ENCODE results near the gene KDM8.
"Not testable (repeated sequence)": the region's sequence is repeated elsewhere in the genome, so short reads cannot be mapped to it uniquely, and the experiment has no call there.

KDM8 gene

DNA sequence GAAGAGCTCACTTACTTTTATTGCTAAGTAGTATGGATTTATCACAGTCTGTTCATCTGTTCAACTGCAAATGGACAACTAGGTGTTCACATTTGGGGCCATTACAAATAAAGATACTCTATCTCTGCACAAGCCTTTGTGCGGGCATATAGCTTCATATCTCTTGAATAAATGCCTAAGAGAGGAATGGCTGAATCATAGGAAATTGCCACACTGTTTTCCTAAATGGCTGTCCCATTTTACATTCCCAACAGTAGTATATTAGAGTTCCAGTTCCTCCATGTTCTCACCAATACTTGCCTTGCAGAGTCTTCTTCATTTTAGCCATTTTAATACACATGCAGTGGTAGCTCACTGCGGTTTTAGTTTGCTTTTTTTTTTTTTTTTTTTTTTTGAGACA is 44.7 kb downstream of the KDM8 start:
- H3K4me3 ChIP-seq (ENCODE audit: low read depth, low read length): no peak overlapping the region
- TF ChIP-seq CTCF (IDR thresholded peaks at IDR 0.05; ENCODE audit: low read depth, low read length, missing control alignments): no peak
- DNase-seq (ENCODE audit: low read depth): no peak

DNA sequence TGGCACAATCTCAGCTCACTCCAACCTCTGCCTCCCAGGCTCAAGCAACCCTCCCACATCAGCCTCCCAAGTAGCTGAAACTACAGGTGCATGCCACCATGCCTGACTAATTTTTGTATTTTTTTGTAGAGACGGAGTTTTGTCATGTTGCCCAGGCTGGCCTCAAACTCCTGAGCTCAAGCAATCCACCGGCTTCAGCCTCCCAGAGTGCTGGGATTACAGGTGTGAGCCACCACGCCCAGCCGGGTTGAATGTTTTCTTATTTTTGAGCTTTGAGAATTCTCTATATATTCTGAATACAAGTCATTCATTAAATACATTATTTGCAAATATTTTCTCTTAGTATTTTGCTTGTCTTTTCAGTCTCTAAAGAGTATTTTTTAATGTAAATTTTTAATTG is 45.6 kb downstream of the KDM8 start:
- not testable (repeated sequence) for H3K4me3 ChIP-seq (ENCODE audit: low read depth, low read length); DNase-seq (ENCODE audit: low read depth)

DNA sequence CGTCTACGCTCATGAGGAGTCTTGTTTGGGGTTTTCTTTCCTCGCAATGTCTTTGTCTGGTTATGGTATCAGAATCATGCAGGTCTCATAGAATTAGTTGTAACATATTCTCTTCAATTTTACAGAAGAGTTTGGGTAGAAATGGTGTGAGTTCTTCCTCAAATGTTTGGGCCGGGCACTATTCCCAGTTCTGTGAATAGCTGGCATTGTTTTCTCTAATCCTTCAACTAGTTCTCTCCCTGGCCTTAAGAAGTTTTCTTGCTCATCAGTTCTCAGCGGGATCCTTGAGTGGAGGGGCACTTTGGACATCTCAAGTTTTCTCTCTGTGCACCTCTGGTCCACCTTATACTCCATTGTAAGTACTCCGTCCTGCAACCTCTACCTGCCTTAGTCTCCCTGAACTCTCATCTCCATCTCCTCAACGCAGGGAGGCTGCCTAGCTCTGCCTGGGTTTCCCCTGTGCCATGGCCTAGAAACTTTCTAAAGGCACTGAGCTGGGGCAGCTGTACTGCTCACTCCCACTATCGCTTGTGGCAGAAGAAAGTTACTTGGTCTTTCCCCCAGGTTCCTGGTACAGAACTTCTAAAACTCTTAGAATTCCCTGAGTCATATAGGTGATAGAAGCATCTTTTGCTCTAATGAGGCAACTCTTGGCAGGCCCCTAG is 48.3 kb downstream of the KDM8 start:
- H3K4me3 ChIP-seq (ENCODE audit: low read depth, low read length): no peak overlapping the region
- TF ChIP-seq CTCF (IDR thresholded peaks at IDR 0.05; ENCODE audit: low read depth, low read length, missing control alignments): no peak
- no peak for DNase-seq (ENCODE audit: low read depth)

DNA sequence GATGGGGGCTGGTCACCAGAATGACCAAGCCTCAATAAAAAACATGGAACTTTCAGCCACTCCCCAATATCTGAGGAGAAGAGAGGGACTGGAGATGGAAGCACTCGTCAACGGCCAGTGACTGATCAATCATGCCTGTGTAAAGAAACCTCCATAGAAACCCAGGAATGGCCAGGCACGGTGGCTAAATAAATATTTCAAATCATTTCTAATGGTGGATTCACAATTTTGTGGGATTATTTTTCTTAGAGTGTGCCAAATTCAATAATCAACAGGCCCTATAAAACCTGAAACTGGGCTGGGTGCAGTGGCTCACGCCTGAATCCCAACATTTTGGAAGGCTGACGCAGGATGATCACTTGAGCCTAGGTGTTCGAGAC is 48.9 kb downstream of the KDM8 start:
- H3K4me3 ChIP-seq (ENCODE audit: low read depth, low read length): no peak overlapping the region
- no peak for TF ChIP-seq CTCF (IDR thresholded peaks at IDR 0.05; ENCODE audit: low read depth, low read length, missing control alignments)
- no peak for DNase-seq (ENCODE audit: low read depth)

GRCh38 chr16:27253526-27253930 is 50.2 kb downstream of the KDM8 start:
- DNase-seq (ENCODE audit: low read depth): no peak
- TF ChIP-seq CTCF (IDR thresholded peaks at IDR 0.05; ENCODE audit: low read depth, low read length, missing control alignments): no peak

GRCh38 chr16:27254262-27254811 is 51.0 kb downstream of the KDM8 start:
- TF ChIP-seq CTCF (IDR thresholded peaks at IDR 0.05; ENCODE audit: low read depth, low read length, missing control alignments): no peak
- no peak for DNase-seq (ENCODE audit: low read depth)
- H3K4me3 ChIP-seq (ENCODE audit: low read depth, low read length): peak overlapping the region; percentile 6; the same call in 1 of the 2 replicates

More at GRCh38 chr16:27253526-27253930, 50.2 kb downstream of the KDM8 start:
- no peak overlapping the region for H3K4me3 ChIP-seq (ENCODE audit: low read depth, low read length)

- no peak for TF ChIP-seq CTCF (IDR thresholded peaks at IDR 0.05; ENCODE audit: low read depth, low read length, missing control alignments)
- no peak overlapping the region for H3K4me3 ChIP-seq (ENCODE audit: low read depth, low read length)
These were observed 53.5 kb downstream of the KDM8 start for GRCh38 chr16:27256861-27257260.

More at GRCh38 chr16:27256861-27257260, 53.5 kb downstream of the KDM8 start:
- no peak for DNase-seq (ENCODE audit: low read depth)

Measured in GM12864 (cell line).